ENCODE data around the gene PRODH.
"Not testable (repeated sequence)": the region's sequence is repeated elsewhere in the genome, so short reads cannot be mapped to it uniquely, and the experiment has no call there.

Gene PRODH

DNA sequence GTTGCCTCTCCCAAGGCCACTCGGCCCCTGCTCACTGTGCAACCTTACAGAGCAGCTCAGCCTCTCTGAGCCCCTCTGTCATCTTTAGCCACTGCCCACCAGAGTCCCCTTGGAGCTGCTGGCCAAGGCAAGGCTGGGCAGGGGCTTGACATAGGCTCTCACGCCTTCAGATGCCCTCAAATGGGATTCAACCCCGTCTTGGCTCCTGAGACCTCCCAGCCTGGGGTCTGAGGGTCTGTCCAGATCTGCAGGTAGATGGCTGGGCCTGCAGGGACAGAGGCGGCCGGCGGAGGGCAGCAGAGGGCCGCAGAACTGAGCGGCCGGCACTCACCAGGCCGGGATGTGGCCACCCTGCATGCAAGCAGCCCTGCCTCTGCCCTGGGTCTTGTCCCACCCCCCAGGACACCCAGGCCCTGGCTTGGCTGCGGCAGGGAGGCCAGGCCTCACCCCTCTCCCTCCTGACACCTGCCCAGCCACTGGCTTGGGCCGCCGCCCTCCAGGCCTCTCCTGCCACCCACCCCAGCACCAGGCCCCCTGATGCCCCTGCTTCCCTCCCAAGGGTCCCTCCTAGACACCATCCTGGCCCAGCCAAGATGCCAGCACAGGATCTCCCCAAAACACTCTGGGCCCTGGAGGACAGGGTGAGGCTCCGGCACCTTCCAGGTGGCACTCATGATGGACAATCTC lies 18.4 kb upstream of the PRODH start:
- peak; percentile 62 for DNase-seq

DNA sequence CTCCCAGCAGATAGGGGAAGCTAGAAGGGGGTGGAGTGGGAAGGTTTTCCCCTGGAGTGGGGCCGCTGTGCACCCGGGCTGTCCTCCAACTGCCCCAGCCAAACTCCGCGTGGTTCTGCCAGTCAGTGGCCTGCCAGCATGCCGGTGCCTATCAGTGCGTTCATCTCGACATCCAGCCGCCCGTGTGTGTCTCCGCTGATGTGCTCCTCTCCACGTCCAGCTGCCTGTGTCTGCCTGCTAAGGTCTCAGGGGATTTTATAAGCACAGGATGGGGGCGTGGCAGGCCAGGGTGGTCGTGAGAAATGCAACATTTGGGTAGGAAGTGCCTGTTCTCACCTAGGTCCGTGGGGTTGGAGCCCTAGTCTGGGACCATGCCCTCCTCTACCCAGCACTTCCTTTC lies 17.0 kb upstream of the PRODH start:
- not testable (repeated sequence) for DNase-seq

DNA sequence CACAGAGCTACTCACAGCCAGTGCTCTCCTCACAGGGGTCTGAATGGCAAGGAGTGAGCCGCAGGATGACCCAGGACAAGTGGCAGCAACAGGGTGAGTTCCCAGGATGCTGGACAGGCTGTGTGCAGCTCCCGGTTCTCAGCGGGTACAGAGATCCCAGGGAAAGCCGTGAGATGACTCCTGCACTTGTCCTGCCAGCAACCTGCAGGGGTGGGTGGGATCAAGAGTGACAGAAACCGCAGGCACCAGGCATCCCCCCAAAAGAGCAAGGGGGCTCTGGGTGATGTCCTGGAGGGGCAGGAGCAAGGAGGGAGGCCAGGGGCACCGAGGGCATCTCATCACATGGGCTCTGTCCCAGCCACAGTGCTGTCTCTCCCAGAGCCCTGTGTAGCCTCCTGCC lies 15.9 kb upstream of the PRODH start:
- DNase-seq = no peak

DNA sequence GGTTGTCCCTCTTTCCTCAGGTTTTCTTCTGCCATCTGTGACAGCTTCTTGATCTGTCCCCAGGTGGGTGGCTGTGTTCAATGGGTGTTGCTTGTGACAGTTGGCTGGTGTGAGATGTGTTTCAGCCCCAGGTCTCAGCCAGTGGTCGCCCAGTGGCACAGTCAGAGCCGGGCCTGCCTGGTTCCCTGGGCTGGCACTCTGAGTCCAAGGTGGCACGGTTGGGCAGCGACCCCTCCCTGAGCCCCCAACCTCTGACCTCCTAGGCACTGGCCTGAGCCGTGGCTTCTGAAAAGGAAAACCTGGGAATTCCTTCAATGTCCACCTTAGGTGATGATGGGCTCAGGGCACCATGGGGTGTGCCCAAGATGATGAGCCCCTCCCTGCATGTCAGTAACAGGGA lies 14.0 kb upstream of the PRODH start:
- no peak for DNase-seq

DNA sequence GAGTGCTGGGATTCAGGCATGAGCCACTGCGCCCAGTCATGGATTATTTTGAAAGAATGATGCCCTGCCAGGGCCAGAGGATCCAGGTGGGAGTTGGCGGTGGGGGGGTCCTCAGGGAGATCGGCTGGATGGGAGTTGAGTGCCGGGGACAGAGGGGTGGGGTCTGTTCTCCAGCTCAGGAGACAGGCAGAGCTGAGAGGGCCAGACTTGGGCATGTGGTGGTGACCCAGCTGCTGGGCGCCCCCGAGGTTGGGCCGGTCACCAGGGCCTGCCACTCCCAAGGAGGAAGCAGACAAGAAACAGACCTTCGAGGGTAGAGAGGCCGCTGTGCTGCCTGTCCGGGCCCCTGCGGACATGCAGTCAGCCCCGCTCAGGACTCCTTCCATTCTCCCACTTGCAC lies 11.8 kb upstream of the PRODH start:
- no peak for DNase-seq

DNA sequence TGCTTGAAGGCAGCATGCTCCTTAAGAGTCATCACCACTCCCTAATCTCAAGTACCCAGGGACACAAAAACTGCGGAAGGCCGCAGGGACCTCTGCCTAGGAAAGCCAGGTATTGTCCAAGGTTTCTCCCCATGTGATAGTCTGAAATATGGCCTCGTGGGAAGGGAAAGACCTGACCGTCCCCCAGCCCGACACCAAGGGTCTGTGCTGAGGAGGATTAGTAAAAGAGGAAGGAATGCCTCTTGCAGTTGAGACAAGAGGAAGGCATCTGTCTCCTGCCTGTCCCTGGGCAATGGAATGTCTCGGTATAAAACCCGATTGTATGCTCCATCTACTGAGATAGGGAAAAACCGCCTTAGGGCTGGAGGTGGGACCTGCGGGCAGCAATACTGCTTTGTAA lies 11.0 kb upstream of the PRODH start:
- not testable (repeated sequence) for DNase-seq

DNA sequence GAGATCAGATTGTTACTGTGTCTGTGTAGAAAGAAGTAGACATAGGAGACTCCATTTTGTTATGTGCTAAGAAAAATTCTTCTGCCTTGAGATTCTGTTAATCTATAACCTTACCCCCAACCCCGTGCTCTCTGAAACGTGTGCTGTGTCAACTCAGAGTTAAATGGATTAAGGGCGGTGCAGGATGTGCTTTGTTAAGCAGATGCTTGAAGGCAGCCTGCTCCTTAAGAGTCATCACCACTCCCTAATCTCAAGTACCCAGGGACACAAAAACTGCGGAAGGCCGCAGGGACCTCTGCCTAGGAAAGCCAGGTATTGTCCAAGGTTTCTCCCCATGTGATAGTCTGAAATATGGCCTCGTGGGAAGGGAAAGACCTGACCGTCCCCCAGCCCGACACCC lies 2.6 kb upstream of the PRODH start:
- not testable (repeated sequence) for DNase-seq

DNA sequence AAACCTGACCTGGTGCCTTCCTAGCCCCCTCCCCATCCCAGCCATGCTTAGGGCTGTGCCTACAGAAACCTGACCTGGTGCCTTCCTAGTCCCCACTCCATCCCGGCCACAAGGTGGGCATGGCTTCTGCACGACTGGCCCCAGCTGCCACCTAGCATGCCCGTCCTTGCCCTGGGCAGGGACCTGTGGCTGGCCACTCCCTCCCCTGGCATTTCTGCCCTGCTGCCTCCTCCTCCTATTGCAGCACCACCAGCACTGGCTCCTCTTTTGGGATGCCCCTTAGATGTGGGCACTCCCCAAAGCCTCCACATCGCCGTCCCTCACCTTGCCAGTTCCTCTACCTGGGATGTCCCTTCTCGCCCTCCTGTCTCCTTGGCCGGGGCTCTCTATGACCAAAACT lies 1.4 kb downstream of the PRODH start:
- not testable (repeated sequence) for DNase-seq

DNA sequence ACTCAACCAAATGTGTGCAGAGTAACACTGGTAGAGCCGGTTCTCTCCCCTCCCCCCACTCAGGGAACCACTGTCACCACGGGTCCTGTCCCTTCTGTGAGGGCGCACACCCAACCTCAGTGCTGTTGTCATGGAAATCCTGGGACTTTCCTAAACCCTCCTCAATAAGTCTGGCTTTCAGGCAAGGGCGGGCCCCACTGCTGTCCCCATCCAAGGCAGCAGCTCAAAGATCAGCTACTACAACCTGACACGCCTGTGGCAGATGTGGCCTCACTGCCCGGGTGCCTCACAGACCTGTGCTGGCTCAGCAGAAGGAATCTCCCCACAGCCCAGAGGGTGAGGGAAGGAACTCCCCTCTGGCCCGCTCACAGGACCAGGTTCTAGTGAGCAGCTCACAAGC lies 2.2 kb downstream of the PRODH start:
- no peak for DNase-seq

DNA sequence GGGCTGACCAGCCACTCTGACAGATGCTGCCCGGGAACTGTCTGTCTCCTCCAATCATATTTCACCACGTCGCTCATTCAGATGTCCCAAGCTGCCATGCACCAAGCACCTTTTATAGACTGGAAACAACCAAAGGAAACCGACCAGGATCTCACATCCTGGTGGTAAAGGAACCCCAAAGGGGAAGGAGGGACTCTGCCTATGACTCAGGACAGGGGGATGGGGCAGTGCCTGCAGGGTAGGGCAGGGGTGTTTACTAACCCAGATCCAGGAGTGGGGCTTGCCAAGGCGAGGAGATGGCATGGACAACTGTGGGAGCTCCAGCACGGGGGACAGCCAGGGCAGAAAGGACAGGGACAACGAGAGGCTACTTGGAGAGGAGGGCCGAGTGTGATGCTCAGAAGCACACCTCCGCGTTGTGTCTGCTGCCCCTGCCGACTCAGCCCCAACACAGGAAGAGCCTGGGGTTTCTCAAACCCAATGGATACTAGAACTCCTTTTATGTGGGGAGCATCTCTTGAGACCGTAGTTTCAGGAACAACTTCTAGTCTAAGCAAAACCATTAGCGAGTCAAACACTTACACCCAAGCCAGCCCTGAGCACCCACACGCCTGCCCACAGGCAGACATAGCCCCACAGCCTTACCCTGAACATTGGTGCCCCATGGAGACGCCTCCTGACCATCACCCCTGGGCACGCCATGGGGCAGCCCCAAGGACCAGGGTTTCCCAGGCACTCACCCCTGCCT lies 4.0 kb downstream of the PRODH start:
- DNase-seq = no peak

DNA sequence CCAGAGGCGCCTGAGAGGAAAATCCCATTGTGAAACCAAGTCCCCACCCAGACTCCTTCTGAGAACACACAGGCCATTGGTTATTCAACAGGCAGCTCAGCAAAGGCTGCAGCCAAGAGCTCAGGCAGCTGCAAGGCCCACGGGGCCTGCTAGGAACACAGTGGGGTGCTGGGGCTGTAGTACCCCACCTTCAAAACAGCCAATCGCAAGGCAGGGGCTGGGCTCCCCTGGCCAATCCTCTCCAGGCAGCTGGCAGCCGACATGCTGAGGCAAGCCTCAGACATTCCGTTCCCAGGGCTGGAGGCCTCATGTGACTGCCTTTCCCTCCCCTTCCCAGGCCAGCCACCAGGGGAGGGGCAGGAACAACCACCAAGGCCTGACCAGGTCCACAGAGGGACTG lies 6.6 kb downstream of the PRODH start:
- no peak for DNase-seq

DNA sequence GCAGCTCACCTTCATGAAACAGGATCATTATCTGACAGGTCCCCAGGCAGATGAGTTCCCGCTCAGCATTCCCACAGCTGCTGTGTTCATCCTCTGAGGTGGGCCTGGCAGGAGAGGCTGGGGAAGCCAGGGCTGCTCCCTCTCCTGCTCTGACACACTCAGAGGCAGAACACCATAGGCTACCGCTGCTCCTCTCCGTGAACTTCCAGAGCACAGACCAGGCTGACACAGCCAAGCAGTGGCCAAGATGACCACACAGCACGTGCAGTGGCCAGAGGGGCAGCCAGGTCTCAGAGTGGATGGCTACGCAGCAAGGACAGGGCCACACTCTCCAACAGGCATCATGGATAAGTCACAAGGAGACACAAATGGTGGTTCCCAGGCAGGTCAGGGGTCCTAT lies 8.5 kb downstream of the PRODH start:
- no peak for DNase-seq

DNA sequence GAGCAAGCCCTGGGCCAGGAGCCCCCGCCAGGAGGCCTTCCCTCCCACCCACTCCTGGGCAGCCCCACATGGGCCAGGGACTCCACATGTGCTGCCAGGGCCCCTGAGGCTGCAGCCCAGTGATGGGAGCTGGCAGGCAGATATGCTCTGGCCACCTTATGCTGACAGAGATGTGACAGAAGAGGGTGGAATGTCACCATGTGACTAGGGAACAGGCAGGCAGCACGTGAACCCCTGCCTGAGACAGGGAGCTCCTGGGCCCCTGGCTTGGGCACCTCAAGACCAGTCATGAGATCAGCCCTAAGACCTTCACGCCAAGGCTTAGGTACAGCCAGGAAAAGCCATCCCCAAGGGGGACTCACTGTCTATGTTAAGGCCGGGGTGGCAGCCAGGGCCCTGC lies 9.1 kb downstream of the PRODH start:
- no peak for DNase-seq

DNA sequence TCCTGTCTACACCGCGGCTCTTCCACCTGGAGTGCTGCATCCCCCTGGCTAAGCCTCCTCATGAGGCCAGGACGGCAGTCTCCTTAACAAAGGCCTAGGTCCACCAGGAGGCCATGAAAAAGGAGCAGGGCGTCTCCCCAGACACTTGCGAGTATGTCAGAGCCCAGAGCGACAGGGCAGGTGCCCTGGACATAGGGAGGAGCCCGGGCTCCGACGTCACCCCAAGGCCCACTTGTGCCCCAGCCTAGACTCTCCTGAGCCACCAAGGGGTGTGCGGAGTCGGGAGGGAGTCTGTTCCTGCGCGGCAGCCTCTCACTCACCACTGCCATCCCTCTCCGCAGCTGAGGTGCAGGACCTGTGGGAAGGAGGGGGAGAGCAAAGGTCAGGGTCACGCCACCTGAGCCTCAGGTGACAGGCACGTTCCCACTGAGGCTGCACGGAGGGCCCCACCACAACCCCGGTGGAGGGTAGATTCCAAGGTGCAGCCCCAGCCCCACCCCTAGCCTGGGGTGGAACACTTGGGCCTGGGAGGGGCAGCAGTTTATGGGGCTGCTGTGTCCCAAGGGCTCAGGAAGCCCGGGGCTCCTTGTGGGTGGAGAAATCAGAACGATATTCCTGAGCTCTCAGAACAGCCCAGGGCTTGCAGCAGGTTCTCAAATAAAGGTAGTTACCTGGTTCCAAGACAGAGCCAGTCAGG lies 10.6 kb downstream of the PRODH start:
- no peak for DNase-seq

DNA sequence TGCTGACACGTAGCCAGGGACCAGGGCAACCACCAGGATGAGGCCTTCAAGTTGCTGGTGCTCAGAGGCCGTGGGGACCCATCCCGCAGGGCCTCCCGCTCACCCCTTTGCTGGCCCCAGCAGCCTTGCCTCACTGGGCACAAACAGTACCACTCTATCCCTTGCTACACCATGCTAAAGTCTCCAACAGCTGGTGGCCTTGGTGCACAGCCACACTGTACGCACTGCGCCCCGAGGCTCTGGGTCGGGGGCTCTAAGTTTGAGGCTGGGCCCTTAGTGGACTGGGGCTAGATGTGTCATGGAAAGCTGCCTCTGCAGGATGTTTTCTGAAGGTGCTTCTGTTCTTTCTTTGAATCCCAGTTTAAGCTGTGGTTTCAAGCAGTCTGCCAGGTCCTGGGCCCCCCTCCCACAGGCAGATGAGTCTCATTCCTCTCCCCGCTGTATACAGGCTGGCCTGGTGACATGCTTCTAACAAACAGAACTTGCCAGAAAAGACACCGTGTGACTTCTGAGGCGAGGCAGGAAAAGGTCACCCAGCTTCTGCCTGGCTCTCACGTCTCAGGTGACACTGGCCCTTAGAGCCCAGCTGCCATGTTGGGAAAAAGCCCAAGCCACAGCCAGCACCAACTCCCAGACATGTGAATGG lies 15.7 kb downstream of the PRODH start:
- not testable (repeated sequence) for DNase-seq

DNA sequence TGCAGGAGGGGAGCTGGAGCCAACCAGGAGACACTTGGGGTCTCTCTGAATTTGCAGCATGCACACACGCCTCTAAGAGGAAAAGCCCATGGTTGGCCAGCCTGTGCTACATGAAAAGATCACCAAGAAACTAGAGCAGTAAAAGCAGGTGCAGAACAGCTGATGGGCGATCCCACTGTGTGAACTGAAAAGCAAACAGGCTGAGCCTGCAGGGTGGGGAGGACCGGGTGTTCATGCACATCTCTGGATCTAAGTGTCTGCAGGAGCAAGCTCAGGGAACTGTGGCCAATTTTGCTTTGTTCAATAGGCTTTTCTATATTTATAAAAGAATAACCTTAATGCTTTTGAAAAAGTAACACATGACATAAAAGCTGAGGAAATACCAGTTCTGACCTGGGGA lies 18.3 kb downstream of the PRODH start:
- not testable (repeated sequence) for DNase-seq

DNA sequence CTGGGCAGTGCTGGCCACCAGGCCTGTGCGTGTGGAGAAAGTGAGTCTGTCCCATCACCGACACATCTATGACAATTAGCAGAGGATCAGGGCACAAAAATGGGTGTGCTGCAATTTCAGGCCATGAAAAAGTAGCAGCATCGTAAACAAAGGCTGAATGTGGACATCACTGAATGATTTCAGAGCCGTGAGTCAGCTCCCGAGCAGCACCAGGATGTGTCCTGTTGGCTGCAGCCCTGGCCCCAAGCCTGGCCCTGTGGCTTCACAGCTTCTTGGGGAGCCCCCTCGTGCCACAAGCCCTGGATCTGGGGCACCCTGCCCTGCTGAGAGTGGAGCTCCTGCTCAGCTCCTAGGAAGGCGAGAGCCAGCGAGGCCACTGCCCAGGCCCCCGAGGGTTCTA lies 20.5 kb downstream of the PRODH start:
- DNase-seq = not testable (repeated sequence)

DNA sequence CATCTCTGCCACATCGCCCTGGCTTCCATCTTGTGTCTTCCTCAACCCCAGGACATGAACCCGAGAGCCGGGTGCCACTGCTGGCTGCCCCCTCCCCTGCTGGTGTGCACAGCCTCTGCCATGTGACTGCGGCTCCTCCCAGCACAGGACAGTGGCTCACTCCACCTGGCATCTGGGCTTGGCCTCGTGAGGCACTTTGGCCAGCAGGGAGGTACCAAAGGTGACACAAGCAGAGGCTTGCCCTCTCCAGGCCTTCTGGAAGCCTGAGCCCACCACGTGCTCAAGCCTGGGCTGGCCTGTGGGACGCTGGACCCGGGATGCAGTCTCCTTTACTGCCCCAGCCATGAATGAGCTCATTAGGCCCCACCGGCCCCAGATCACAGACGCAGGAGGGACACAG lies 21.5 kb downstream of the PRODH start:
- not testable (repeated sequence) for DNase-seq

DNA sequence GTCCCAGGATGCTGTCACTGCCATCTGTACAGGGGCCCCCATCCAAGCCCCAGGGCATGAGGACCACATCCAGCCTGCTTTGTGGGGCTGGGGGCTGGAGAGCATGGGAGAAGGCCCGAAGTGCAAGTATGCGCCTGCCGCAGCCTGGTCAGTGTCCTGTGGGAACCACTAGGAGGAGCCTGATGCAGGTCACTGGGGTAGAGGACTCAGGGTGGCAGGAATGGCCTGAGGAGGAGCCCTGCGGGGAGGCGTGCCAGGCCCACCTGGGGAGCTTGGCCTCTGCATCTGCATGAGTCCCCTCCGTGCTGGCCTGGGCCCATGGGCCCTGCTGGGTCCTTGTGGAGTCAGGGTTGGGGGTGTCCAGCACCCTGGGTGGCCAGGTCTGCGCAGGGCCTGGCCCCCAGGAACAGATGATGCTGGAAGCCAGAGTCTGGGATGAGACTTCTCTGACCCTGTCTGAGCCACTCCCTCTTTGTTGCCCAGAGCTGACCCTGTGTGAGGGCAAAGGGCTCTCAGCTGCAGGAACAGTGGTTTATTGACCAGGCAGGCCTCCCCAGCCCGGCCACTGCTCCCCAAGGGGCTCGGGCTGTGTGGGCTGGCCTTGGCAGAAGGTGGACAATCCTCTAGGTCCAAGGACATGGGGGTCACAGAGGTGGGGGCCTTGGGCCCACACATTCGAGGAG lies 23.7 kb downstream of the PRODH start:
- DNase-seq = not testable (repeated sequence)

DNA sequence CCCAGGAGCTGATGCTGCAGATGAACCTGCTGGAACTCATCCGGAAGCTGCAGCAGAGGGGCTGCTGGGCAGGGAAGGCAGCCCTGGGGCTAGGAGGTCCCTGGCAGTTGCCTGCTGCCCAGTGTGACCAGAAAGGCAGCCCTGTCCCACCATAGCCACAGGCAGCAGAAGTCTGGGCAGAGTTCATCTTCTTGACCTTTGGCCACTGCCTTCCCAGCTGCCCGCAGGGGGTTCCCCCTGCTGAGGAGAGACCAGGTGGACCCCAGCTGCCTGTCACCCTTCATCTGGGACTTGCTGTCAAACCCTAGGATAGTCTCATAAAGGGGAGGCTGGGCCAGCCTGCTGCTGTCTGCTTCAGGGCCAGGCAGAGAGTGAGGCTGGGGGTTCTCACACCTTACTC lies 24.6 kb downstream of the PRODH start:
- DNase-seq = not testable (repeated sequence)

DNA sequence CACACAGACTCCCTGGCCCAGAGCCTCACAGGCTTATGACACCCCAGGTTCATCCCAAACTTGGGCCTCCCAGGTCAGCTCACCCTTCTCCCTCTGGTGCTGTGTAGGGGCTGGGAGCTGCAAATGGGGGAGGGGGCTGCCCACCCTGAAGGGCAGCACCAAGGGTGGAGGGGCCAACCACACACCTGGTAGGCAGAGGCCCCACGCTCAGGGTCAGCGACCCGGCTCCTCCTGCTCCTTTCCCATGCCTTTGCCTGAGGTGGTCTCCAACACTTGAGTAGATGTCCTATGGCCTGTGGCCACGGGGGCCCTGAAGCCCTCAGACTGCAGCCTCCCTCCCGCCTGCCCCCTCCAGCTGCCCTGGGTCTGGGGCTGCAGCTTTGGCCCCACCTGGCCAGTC lies 26.5 kb downstream of the PRODH start:
- DNase-seq = no peak

DNA sequence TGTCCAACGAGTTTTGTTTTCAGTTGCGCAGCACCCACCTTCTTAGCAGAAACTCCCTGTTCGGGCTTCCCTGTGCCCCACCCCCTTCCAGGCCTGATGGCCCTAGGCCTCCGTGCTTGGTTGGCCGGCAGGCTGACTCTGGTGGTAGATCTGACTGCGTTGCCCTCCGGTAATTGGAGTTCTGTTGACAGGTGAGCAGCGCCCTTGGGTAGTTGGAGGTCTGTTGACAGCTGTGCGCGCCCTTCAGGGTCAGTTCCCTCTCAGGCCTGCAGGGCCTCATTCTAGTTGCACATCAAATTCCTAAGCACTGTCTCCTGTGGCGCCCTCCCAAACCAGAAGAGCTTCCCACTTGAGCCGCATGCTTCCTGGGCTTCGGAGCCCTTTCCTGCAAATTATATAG lies 29.2 kb downstream of the PRODH start:
- no peak for DNase-seq

DNA sequence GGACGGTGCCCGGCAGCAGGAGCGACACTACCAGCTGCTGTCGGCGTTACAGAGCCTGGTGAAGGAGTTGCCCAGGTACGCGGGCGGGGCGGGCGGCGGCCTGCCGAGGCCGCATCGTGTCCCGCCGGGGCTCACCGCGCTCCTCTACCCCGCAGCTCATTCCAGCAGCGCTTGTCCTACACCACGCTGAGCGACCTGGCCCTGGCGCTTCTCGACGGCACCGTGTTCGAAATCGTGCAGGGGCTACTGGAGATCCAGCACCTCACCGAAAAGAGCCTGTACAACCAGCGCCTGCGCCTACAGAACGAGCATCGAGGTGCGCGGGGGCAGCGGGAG lies 29.7 kb downstream of the PRODH start:
- not testable (repeated sequence) for DNase-seq
